ENCODE measurements around the gene NRK.

The NRK gene

DNA sequence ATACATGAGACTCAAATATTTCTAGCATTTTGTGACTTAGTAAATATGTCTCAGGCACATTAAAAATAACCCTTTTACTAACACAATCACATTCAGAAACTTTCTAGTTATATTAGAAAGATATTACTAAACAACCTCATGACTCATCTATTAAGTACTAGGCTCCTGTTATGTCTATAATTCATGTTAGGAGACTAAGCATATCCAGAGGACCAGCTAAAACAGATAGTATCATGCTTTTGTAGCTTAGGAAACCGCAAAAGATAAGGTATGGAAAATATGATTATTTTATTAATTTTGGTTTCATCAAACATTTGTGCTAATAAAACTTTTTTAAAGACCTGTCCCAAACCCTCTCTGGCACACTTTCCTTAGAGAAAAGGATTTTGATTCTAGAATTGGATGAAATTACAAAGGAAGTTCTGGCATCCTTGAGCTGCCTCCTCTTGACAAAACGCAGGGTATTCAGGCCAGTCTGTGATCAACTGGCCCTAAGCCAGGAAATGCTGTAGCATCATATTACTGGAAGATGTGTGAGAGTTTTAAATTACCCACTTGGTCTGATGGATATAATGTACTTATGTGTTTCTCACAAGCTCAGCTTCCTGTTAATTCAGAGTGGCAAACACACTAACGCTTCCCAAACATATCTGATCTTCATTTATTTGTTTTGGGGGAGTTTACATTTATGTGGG, 60.4 kb downstream of the NRK start:
- no peak for DNase-seq (ENCODE audit: low read depth)
- no peak overlapping the region for H3K4me3 ChIP-seq (ENCODE audit: low read length)
- TF ChIP-seq, protein P1, sequence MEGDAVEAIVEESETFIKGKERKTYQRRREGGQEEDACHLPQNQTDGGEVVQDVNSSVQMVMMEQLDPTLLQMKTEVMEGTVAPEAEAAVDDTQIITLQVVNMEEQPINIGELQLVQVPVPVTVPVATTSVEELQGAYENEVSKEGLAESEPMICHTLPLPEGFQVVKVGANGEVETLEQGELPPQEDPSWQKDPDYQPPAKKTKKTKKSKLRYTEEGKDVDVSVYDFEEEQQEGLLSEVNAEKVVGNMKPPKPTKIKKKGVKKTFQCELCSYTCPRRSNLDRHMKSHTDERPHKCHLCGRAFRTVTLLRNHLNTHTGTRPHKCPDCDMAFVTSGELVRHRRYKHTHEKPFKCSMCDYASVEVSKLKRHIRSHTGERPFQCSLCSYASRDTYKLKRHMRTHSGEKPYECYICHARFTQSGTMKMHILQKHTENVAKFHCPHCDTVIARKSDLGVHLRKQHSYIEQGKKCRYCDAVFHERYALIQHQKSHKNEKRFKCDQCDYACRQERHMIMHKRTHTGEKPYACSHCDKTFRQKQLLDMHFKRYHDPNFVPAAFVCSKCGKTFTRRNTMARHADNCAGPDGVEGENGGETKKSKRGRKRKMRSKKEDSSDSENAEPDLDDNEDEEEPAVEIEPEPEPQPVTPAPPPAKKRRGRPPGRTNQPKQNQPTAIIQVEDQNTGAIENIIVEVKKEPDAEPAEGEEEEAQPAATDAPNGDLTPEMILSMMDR (IDR thresholded peaks at IDR 0.05; ENCODE audit: insufficient read depth, low read depth, low read length, missing control alignments) = no peak

GRCh38 chrX:105894721-105895120, 72.4 kb downstream of the NRK start:
- no peak overlapping the region for H3K4me3 ChIP-seq (ENCODE audit: low read length)
- no peak for DNase-seq (ENCODE audit: low read depth)
- TF ChIP-seq, protein P1 (IDR thresholded peaks at IDR 0.05; ENCODE audit: insufficient read depth, low read depth, low read length, missing control alignments) = no peak

GRCh38 chrX:105909576-105909975, 87.2 kb downstream of the NRK start:
- H3K4me3 ChIP-seq (ENCODE audit: low read length) = no peak overlapping the region
- DNase-seq (ENCODE audit: low read depth) = no peak
- TF ChIP-seq, protein P1 (IDR thresholded peaks at IDR 0.05; ENCODE audit: insufficient read depth, low read depth, low read length, missing control alignments) = no peak

GRCh38 chrX:105910563-105911105, 88.3 kb downstream of the NRK start:
- H3K4me3 ChIP-seq (ENCODE audit: low read length) = no peak overlapping the region
- TF ChIP-seq, protein P1 (IDR thresholded peaks at IDR 0.05; ENCODE audit: insufficient read depth, low read depth, low read length, missing control alignments) = no peak
- DNase-seq (ENCODE audit: low read depth) = no peak

DNA sequence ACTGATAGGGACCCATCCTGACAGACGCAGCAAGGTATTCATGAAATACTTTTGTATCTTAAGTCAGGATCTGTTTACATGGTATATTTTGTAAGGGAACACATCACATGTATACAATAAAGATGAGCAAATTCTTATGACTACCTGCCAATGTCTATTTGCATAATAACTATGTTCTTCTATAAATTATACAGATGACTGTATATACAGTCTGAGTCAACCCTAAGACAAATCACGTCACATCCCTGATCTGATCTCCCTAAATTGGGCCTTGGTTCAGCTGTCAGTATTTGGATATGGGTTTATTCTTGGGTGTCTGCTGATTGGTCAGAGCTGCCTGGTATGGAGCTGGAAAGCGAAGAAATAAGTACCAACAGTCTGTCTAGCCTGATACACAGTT, 122.9 kb downstream of the NRK start:
- TF ChIP-seq, protein P1 (IDR thresholded peaks at IDR 0.05; ENCODE audit: insufficient read depth, low read depth, low read length, missing control alignments) = no peak
- no peak overlapping the region for H3K4me3 ChIP-seq (ENCODE audit: low read length)
- DNase-seq (ENCODE audit: low read depth) = no peak

GRCh38 chrX:105969487-105969886, 147.1 kb downstream of the NRK start:
- H3K4me3 ChIP-seq (ENCODE audit: low read length) = no peak overlapping the region
- TF ChIP-seq, protein P1 (IDR thresholded peaks at IDR 0.05; ENCODE audit: insufficient read depth, low read depth, low read length, missing control alignments) = no peak
- no peak for DNase-seq (ENCODE audit: low read depth)
